Dermis microvascular lymphatic vessel endothelial cell (primary cell): Measurements from ENCODE around the gene MGME1. TPM values are rescaled to one million over a fixed set of nuclear protein-coding genes. Genes with fewer than 3 reads are reported as not detected.

Source experiments
- DNase-seq, 2 donors: peaks; one replicate each; pipeline versions ENCODE4 v3.0.0 to v3.0.0-alpha.2; 2010; ENCODE audit warnings: low read depth in 2 of 2
- total RNA-seq: library from RNA; depleted of rRNA; stranded (reverse); fragments of >200 nt; gene quantifications from 2 replicates; pipeline ENCODE4 v1.2.1, GENCODE V29; 2014

MGME1 gene
- total RNA-seq, 1 donor from 2014 or later: 12.5 TPM

- DNase-seq: no peak
Observed at GRCh38 chr20:17992224-17992637, 23.4 kb downstream of the MGME1 start.

- DNase-seq: peak in 1 of 2 donors; percentile 82
Observed at GRCh38 chr20:17992847-17993513, 24.2 kb downstream of the MGME1 start.

GRCh38 chr20:17993546-17993945, 24.7 kb downstream of the MGME1 start:
- peak in 1 of 2 donors; percentile 54 for DNase-seq

GRCh38 chr20:17995967-17996819, 27.4 kb downstream of the MGME1 start:
- peak; percentile 44 to 68 for DNase-seq

GRCh38 chr20:17998446-17998845, 29.6 kb downstream of the MGME1 start:
- DNase-seq: no peak

- no peak for DNase-seq
Observed at GRCh38 chr20:17999566-17999965, 30.7 kb downstream of the MGME1 start.

GRCh38 chr20:18001131-18001921, 32.5 kb downstream of the MGME1 start:
- peak in 1 of 2 donors; percentile 29 for DNase-seq

GRCh38 chr20:18003897-18004296, 35.1 kb downstream of the MGME1 start:
- no peak for DNase-seq

GRCh38 chr20:18004384-18005031, 35.7 kb downstream of the MGME1 start:
- no peak for DNase-seq

GRCh38 chr20:18005170-18005989, 36.6 kb downstream of the MGME1 start:
- DNase-seq: no peak

- no peak for DNase-seq
Observed at GRCh38 chr20:18005990-18006364, 37.2 kb downstream of the MGME1 start.

GRCh38 chr20:18006684-18007083, 37.9 kb downstream of the MGME1 start:
- no peak for DNase-seq

- DNase-seq: no peak
Observed at GRCh38 chr20:18007534-18008292, 38.9 kb downstream of the MGME1 start.

GRCh38 chr20:18009116-18009515, 40.3 kb downstream of the MGME1 start:
- no peak for DNase-seq

- no peak for DNase-seq
Observed at GRCh38 chr20:18011482-18011881, 42.7 kb downstream of the MGME1 start.

GRCh38 chr20:18011951-18012645, 43.3 kb downstream of the MGME1 start:
- no peak for DNase-seq

GRCh38 chr20:18012901-18013300, 44.1 kb downstream of the MGME1 start:
- no peak for DNase-seq

- DNase-seq: no peak
Observed at GRCh38 chr20:18014411-18014810, 45.6 kb downstream of the MGME1 start.

- no peak for DNase-seq
Observed at GRCh38 chr20:18016772-18017171, 48.0 kb downstream of the MGME1 start.
